Esophagus muscularis mucosa (tissue), 4 donors: Measurements from ENCODE around the gene NTN3. TPM values are rescaled to one million over a fixed set of nuclear protein-coding genes. Genes with fewer than 3 reads are reported as not detected.
A peak's percentile ranks its signal among the peaks of the same experiment; 100 is the strongest.

Experiments used
- DNase-seq: peaks from one replicate; pipeline ENCODE4 v3.0.0-alpha.2; 2017; ENCODE audit errors: extremely low spot score
- H3K27ac ChIP-seq, 4 donors: fragments of 200-600 bp; sonication (generic); replicated peaks in 1 of 4; 1 replicate in 3 of 4; 2 replicates in 1 of 4; pipeline ENCODE4 v1.5.1; 2016 to 2019; ENCODE audit warnings: mild to moderate bottlenecking in 1 of 4
- H3K27me3 ChIP-seq, 4 donors: fragments of 200-600 bp; sonication (generic); one replicate each; pipeline versions ENCODE4 v1.5.1 to v1.6.0; 2016 to 2019
- H3K36me3 ChIP-seq, 4 donors: fragments of 200-600 bp; sonication (generic); one replicate each; pipeline ENCODE4 v1.5.1; 2016 to 2019
- H3K4me1 ChIP-seq, 4 donors: fragments of 200-600 bp; sonication (generic); one replicate each; pipeline ENCODE4 v1.5.1; 2016 to 2019
- H3K4me3 ChIP-seq, 4 donors: fragments of 200-600 bp; sonication (generic); 1 replicate in 2 of 4; 2 replicates in 2 of 4; pipeline ENCODE4 v1.5.1; 2016 to 2019; ENCODE audit warnings: mild to moderate bottlenecking in 4 of 4, moderate library complexity in 1 of 4
- H3K9me3 ChIP-seq, 4 donors: fragments of 200-600 bp; sonication (generic); 1 replicate in 3 of 4; 2 replicates in 1 of 4; pipeline ENCODE4 v1.5.1; 2016 to 2019
- CTCF ChIP-seq, 3 experiments: fragments of 200-600 bp in 2 of 3; fragments of 450-650 bp in 1 of 3; sonication (generic) in 2 of 3; IDR thresholded peaks; one replicate each; pipeline ENCODE4 v1.5.1; 2017 to 2019; ENCODE audit warnings: antibody characterized with exemption in 3 of 3, mild to moderate bottlenecking in 2 of 3, moderate library complexity in 1 of 3
- EP300 ChIP-seq: sonication (generic); formaldehyde crosslinking; IDR thresholded peaks from one replicate; pipeline ENCODE4 v1.6.1; 2017; ENCODE audit warnings: antibody characterized with exemption
- POLR2A ChIP-seq: fragments of 450-650 bp; IDR thresholded peaks from one replicate; pipeline ENCODE4 v1.6.1; 2017; ENCODE audit warnings: antibody characterized with exemption, moderate library complexity, mild to moderate bottlenecking, low read depth
- POLR2AphosphoS5 ChIP-seq, 2 donors: sonication (generic); formaldehyde crosslinking; IDR thresholded peaks; one replicate each; pipeline ENCODE4 v1.6.1; 2017; ENCODE audit warnings: antibody characterized with exemption in 2 of 2
- WGBS: methylation state at CpG from one replicate; pipeline ENCODE4 v1.1.5; 2018; 5-methylcytosine and 5-hydroxymethylcytosine counted together
- intact Hi-C: fragments of 100-400 bp; cut with DNase I; formaldehyde crosslinking; loops from one replicate; pipeline ENCODE4 v1.15.1; 2023
- total RNA-seq, 4 donors: library from RNA; depleted of rRNA; stranded (reverse); fragments of >200 nt; gene quantifications; one replicate each; pipeline versions ENCODE4 v1.1.0 to v1.2.1, GENCODE V29; 2016

NTN3 gene
- total RNA-seq, 4 donors from 2014 or later, result 0.19 to 0.42 (median 0.29) TPM; not detected in 1

DNA sequence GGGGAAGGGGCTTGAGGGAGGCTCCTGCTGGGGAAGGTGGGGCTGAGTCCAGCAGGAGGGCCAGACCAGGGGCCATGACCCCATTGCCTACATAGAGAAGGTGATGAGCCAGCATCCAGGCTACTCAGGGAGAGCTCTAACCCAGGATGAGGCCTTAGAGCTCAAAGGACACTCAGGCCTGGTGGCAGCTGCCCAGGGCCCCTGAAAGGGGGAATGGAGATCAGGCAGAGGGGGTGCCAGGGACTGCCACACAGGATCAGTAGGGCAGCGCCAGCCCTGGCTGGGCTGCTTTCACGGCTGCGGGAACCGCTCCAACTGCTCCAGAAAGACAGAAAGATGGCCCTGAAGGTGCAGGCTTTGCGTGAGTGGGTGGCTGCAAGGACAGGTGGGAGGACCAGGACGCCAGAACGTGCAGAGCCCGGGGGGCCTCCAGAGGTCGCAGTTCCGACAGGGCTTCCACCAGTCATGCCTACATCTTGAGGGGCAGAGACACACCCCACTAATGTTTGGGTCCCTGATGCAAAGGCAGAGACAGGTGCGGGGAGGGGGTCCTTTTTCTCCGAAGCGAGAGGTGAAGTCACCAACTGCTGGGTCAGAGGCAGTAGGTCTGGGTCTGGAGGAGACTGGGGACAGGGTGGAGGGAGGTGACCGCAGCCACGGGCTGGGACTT, 41.8 kb downstream of the NTN3 start:
- no peak for TF ChIP-seq POLR2A
- TF ChIP-seq EP300, result no peak
- TF ChIP-seq POLR2AphosphoS5 (IDR thresholded peaks at IDR 0.05), result no peak
- TF ChIP-seq CTCF (IDR thresholded peaks at IDR 0.05), result no peak
- Histone ChIP-seq H3K4me1 (peaks cover 41 to 60% (median 59%) of the 10 kb centered on the region in 4 donors), H3K4me3 (peak overlapping the region; percentile 83 to 100 (median 97)), H3K9me3 (no peaks in the 10 kb centered on the region), H3K36me3 (no peaks in the 10 kb centered on the region), H3K27ac (peak overlapping the region; percentile 96 to 100 (median 99)), H3K27me3 (peaks cover 0 to 5% (median 0%) of the 10 kb centered on the region in 4 donors)
- WGBS, result 56% methylated on average over 13 of the region's 15 CpGs
- no peak for DNase-seq
- intact Hi-C loops, result no loop called here

- TF ChIP-seq POLR2A (peak; percentile 80), CTCF (IDR thresholded peaks at IDR 0.05) (peak in 1 of 3 experiments; percentile 19), EP300 (no peak), POLR2AphosphoS5 (IDR thresholded peaks at IDR 0.05) (peak; percentile 81 to 97)
- Histone ChIP-seq H3K4me3 (peak within 1 kb of the TSS; percentile 83 to 100 (median 97)), H3K27me3 (peaks cover 0 to 5% (median 0%) of the 10 kb centered on the region in 4 donors), H3K36me3 (no peaks in the 10 kb centered on the region), H3K9me3 (no peaks in the 10 kb centered on the region), H3K27ac (peak within 1 kb of the TSS; percentile 96 to 100 (median 99)), H3K4me1 (peaks cover 49 to 68% (median 67%) of the 10 kb centered on the region in 4 donors)
- DNase-seq, result peak; percentile 98
- intact Hi-C loops, result no loop called here
- WGBS, result 3% methylated on average over 23 of the region's 122 CpGs
Observed at GRCh38 chr16:2513405-2514332, 42.6 kb downstream of the NTN3 start, which contains the start of gene ATP6V0C. Gene ATP6V0C (plus strand): TSS chr16:2513952. CDS start chr16:2514104, 152 bp downstream.

DNA sequence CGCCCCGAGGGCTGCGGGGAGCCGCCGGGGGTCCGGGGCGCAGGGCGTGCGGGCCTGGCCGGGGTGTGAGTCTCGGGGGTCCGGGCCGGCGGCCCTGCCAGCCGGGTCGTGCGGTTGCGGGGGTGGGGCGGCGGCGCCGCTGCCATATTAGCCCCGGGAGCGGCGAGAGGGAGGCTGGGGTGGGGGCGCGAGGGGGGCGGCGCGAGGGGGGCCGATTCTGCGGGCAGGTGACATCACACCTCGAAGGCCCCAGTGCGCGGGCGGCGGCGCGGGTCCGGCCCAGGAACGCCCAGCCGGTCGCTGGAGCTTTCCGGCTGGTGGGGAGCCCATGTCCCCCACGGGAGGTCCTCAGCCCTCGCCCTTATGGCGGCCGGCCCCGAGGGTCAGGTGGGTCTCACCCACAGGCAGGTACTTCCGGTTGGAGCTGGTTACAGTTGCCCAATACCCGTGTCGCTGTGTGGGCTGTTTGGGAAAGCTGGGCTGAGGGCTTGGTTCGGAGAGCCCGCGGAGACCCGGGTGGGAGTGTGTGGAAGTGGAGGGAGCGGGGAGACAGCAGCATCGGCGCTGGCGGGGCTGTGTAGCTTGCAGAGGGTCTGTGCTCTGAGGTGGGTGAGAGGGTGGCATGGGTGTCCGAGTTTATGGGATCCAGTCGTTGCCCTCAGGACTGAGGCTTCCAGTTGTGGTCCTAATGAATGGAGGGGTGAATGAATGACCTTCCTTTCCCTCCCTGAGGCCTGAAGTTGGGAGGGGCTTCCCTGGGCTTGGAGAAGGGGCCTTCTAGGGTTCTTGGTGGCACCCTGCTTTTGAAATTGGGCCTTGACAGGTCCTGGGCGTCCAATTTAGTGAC, 43.5 kb downstream of the NTN3 start:
- Histone ChIP-seq H3K27me3 (peaks cover 0 to 5% (median 0%) of the 10 kb centered on the region in 4 donors), H3K36me3 (peaks cover 0 to 6% (median 6%) of the 10 kb centered on the region in 4 donors), H3K4me3 (peak overlapping the region; percentile 83 to 100 (median 97)), H3K4me1 (peaks cover 58 to 76% (median 76%) of the 10 kb centered on the region in 4 donors), H3K27ac (peak overlapping the region; percentile 96 to 100 (median 99)), H3K9me3 (no peaks in the 10 kb centered on the region)
- TF ChIP-seq EP300, result no peak
- peak in 1 of 2 donors; percentile 27 for TF ChIP-seq POLR2AphosphoS5 (IDR thresholded peaks at IDR 0.05)
- TF ChIP-seq POLR2A, result no peak
- TF ChIP-seq CTCF (IDR thresholded peaks at IDR 0.05), result no peak
- intact Hi-C loops, result no loop called here
- no peak for DNase-seq
- WGBS, result under 1% methylated on average over 19 of the region's 63 CpGs

DNA sequence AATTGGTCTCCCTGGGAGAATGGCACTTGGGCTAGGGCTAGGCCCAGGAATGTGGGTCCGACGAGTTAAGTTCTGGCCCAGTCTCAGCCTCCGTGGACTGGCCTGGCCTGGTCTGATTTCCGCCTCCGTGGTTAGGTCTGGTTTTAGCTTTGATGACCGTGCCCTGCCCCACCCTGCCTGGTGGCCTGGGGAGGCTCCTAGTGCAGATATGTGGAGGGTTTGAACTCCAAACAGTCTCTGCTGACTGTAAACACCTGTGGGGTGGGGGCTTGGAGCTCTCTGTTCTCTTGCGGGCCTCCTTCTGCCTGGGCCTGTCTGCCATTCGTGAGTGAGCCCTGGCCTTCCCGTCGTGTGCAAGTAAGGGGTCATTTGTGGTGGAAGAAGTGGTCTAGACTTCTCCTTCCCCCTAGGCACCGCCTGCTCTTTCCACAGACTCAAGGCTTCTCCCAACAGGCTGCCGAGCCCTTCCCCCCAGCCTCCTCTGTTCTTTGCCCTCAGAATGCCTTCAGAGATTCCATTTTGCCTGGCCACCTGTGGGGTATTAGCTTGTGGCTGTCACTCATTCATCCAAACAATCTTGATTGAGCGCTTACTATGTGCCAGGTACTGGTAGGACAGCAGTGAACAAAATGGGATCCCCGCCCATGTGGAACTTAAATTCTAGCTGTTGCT, 44.2 kb downstream of the NTN3 start:
- DNase-seq, result no peak
- H3K27me3 ChIP-seq, result peaks cover 0 to 5% (median 0%) of the 10 kb centered on the region in 4 donors
- intact Hi-C loops, result no loop called here
- peaks cover 0 to 9% (median 8%) of the 10 kb centered on the region in 4 donors for H3K36me3 ChIP-seq
- peak overlapping the region; percentile 96 to 100 (median 99) for H3K27ac ChIP-seq
- no peak for TF ChIP-seq CTCF (IDR thresholded peaks at IDR 0.05)
- TF ChIP-seq POLR2AphosphoS5 (IDR thresholded peaks at IDR 0.05), result no peak
- TF ChIP-seq POLR2A, result no peak
- no peak for TF ChIP-seq EP300
- H3K9me3 ChIP-seq, result no peaks in the 10 kb centered on the region
- WGBS, result 64% methylated on average over 4 of the region's 14 CpGs
- peaks cover 61 to 81% (median 80%) of the 10 kb centered on the region in 4 donors for H3K4me1 ChIP-seq
- H3K4me3 ChIP-seq, result peak overlapping the region; percentile 83 to 100 (median 97)
